K562 (cell line): ENCODE results near the gene CBX8. TPM values are rescaled to one million over a fixed set of nuclear protein-coding genes. Genes with fewer than 3 reads are reported as not detected.

Experiments
- RFX7 ChIP-seq: fragments of 250-450 bp; sonication (Bioruptor Pico); IDR thresholded peaks from 2 replicates; pipeline ENCODE4 v1.5.1; 2021; ENCODE audit warnings: mild to moderate bottlenecking
- polyA plus RNA-seq, 8 experiments: library from polyadenylated mRNA; depleted of rRNA in 4 of 8; stranded (reverse) in 5 of 8; unstranded in 3 of 8; fragments of >200 nt; fragmentation: Nextera tagmentation in 2 of 8; fragmentation: Illumina TruSeq in 1 of 8; extraction: Ambion mirVana in 2 of 8; extraction: Trizol in 1 of 8; gene quantifications; 2 replicates each; pipeline versions ENCODE4 v1.2.1 to v1.2.3, GENCODE V29; 2011 to 2014; ENCODE audit warnings: inconsistent platforms in 1 of 8, missing spikeins in 1 of 8
- total RNA-seq, 7 experiments: library from RNA; depleted of rRNA in 6 of 7; stranded (reverse); fragments of >200 nt in 6 of 7; fragmentation: Illumina TruSeq in 2 of 7; extraction: Trizol in 2 of 7; gene quantifications; 2 replicates each; pipeline versions ENCODE4 v1.2.1 to v1.2.3, GENCODE V29; 2011 to 2021; ENCODE audit warnings: low replicate concordance in 1 of 7
- TF ChIP-seq, protein P1 (sequence below): sonication (generic); formaldehyde crosslinking; IDR thresholded peaks from 2 replicates; pipeline ENCODE4 v1.8.1; 2023; ENCODE audit warnings: mild to moderate bottlenecking, missing genetic modification reagents
- TF ChIP-seq, protein P2 (sequence below): fragments of 200-600 bp; sonication (generic); IDR thresholded peaks from one replicate; pipeline ENCODE4 v1.6.1; 2012; ENCODE audit warnings: mild to moderate bottlenecking, low read depth, low read length, inconsistent platforms
- TF ChIP-seq, protein P3 (sequence below): sonication (generic); formaldehyde crosslinking; IDR thresholded peaks from 2 replicates; pipeline ENCODE4 v1.8.1; 2022; ENCODE audit warnings: missing genetic modification reagents
- TF ChIP-seq, protein P4 (sequence below): fragments of 450-650 bp; IDR thresholded peaks from 2 replicates; pipeline ENCODE4 v1.7.0; 2016; ENCODE audit warnings: borderline replicate concordance

Gene CBX8
- total and polyA plus RNA-seq, 9 of the 15 experiments (the other 6 are each of a cell fraction or from before 2014, with no cell fraction given), result 0.08 to 11.9 (median 2.6) TPM

DNA sequence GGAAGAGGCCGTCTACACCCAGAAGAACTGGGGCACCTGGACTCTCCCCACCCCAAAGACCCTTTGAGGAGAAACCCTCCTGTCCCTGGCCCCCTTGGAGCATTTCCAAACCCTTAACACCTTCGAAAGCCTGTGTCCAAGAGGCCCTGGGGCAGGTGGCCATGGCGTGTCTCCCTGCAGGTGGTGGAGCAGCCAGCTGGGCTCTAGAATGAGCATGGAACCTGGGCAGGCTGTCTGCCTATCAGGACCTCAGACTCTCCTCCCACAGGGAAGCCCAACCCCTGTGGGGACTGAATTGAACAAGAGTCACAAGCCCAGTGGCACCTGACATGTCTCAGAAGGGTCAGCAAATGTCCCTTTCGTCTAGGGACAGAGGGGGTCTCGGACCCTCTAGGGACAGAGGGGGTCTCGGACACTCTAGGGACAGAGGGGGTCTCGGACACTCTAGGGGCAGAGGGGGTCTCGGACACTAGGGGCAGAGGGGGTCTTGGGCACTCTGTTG, 33.9 kb upstream of the CBX8 start (continued):
- TF ChIP-seq, protein P1, sequence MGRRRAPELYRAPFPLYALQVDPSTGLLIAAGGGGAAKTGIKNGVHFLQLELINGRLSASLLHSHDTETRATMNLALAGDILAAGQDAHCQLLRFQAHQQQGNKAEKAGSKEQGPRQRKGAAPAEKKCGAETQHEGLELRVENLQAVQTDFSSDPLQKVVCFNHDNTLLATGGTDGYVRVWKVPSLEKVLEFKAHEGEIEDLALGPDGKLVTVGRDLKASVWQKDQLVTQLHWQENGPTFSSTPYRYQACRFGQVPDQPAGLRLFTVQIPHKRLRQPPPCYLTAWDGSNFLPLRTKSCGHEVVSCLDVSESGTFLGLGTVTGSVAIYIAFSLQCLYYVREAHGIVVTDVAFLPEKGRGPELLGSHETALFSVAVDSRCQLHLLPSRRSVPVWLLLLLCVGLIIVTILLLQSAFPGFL (CRISPR knock-in tag), result no peak
- TF ChIP-seq, protein P2, sequence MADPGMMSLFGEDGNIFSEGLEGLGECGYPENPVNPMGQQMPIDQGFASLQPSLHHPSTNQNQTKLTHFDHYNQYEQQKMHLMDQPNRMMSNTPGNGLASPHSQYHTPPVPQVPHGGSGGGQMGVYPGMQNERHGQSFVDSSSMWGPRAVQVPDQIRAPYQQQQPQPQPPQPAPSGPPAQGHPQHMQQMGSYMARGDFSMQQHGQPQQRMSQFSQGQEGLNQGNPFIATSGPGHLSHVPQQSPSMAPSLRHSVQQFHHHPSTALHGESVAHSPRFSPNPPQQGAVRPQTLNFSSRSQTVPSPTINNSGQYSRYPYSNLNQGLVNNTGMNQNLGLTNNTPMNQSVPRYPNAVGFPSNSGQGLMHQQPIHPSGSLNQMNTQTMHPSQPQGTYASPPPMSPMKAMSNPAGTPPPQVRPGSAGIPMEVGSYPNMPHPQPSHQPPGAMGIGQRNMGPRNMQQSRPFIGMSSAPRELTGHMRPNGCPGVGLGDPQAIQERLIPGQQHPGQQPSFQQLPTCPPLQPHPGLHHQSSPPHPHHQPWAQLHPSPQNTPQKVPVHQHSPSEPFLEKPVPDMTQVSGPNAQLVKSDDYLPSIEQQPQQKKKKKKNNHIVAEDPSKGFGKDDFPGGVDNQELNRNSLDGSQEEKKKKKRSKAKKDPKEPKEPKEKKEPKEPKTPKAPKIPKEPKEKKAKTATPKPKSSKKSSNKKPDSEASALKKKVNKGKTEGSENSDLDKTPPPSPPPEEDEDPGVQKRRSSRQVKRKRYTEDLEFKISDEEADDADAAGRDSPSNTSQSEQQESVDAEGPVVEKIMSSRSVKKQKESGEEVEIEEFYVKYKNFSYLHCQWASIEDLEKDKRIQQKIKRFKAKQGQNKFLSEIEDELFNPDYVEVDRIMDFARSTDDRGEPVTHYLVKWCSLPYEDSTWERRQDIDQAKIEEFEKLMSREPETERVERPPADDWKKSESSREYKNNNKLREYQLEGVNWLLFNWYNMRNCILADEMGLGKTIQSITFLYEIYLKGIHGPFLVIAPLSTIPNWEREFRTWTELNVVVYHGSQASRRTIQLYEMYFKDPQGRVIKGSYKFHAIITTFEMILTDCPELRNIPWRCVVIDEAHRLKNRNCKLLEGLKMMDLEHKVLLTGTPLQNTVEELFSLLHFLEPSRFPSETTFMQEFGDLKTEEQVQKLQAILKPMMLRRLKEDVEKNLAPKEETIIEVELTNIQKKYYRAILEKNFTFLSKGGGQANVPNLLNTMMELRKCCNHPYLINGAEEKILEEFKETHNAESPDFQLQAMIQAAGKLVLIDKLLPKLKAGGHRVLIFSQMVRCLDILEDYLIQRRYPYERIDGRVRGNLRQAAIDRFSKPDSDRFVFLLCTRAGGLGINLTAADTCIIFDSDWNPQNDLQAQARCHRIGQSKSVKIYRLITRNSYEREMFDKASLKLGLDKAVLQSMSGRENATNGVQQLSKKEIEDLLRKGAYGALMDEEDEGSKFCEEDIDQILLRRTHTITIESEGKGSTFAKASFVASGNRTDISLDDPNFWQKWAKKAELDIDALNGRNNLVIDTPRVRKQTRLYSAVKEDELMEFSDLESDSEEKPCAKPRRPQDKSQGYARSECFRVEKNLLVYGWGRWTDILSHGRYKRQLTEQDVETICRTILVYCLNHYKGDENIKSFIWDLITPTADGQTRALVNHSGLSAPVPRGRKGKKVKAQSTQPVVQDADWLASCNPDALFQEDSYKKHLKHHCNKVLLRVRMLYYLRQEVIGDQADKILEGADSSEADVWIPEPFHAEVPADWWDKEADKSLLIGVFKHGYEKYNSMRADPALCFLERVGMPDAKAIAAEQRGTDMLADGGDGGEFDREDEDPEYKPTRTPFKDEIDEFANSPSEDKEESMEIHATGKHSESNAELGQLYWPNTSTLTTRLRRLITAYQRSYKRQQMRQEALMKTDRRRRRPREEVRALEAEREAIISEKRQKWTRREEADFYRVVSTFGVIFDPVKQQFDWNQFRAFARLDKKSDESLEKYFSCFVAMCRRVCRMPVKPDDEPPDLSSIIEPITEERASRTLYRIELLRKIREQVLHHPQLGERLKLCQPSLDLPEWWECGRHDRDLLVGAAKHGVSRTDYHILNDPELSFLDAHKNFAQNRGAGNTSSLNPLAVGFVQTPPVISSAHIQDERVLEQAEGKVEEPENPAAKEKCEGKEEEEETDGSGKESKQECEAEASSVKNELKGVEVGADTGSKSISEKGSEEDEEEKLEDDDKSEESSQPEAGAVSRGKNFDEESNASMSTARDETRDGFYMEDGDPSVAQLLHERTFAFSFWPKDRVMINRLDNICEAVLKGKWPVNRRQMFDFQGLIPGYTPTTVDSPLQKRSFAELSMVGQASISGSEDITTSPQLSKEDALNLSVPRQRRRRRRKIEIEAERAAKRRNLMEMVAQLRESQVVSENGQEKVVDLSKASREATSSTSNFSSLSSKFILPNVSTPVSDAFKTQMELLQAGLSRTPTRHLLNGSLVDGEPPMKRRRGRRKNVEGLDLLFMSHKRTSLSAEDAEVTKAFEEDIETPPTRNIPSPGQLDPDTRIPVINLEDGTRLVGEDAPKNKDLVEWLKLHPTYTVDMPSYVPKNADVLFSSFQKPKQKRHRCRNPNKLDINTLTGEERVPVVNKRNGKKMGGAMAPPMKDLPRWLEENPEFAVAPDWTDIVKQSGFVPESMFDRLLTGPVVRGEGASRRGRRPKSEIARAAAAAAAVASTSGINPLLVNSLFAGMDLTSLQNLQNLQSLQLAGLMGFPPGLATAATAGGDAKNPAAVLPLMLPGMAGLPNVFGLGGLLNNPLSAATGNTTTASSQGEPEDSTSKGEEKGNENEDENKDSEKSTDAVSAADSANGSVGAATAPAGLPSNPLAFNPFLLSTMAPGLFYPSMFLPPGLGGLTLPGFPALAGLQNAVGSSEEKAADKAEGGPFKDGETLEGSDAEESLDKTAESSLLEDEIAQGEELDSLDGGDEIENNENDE, result no peak
- TF ChIP-seq RFX7 (CRISPR knock-in tag), result peak; percentile 45; the same call in 1 of the 2 replicates
- TF ChIP-seq, protein P3, sequence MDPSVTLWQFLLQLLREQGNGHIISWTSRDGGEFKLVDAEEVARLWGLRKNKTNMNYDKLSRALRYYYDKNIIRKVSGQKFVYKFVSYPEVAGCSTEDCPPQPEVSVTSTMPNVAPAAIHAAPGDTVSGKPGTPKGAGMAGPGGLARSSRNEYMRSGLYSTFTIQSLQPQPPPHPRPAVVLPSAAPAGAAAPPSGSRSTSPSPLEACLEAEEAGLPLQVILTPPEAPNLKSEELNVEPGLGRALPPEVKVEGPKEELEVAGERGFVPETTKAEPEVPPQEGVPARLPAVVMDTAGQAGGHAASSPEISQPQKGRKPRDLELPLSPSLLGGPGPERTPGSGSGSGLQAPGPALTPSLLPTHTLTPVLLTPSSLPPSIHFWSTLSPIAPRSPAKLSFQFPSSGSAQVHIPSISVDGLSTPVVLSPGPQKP (CRISPR knock-in tag), result no peak
- TF ChIP-seq, protein P4, sequence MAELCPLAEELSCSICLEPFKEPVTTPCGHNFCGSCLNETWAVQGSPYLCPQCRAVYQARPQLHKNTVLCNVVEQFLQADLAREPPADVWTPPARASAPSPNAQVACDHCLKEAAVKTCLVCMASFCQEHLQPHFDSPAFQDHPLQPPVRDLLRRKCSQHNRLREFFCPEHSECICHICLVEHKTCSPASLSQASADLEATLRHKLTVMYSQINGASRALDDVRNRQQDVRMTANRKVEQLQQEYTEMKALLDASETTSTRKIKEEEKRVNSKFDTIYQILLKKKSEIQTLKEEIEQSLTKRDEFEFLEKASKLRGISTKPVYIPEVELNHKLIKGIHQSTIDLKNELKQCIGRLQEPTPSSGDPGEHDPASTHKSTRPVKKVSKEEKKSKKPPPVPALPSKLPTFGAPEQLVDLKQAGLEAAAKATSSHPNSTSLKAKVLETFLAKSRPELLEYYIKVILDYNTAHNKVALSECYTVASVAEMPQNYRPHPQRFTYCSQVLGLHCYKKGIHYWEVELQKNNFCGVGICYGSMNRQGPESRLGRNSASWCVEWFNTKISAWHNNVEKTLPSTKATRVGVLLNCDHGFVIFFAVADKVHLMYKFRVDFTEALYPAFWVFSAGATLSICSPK, result no peak
- TF ChIP-seq, all 486 proteins: peak for 8
